ENCODE measurements around the gene SIGMAR1.

The SIGMAR1 gene

DNA sequence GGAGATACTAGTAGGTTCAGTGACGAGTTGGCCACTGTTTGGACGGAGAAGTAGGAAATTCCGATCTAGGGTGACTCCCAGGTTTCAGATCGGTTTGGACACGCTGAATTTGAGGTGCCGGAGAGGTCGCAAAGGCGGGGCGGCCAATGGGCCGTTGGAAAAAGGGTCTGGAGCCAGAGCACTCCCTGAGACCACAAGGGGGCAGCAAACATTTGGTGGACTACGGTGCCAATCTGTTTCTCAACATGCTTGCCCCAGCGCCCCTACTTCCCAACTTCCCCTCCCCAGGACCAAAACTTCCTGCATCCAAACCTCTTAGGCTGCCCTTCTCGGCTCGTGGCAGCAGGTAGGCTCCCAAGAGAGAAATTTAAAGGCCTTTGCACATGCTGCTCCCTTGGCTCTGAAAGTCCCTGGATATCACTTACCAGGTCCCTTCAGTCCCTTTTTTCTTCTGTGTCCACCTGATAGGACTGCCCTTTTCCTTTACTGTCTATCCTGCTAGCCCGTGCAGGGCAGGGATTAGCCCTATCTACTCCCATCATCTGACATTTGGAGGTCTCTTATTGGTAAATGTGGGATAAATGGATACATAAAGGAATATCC, 24.7 kb downstream of the SIGMAR1 start:
- TF ChIP-seq ZNF8 (CRISPR knock-in tag; IDR thresholded peaks at IDR 0.05) (no peak), TCF4 (CRISPR knock-in tag; IDR thresholded peaks at IDR 0.05; ENCODE audit: borderline replicate concordance) (no peak), ZFP3 (CRISPR knock-in tag; IDR thresholded peaks at IDR 0.05) (no peak), PPARA (CRISPR knock-in tag; IDR thresholded peaks at IDR 0.05; ENCODE audit: borderline replicate concordance) (no peak), ZNF70 (CRISPR knock-in tag; IDR thresholded peaks at IDR 0.05) (no peak), ZC3H10 (CRISPR knock-in tag; IDR thresholded peaks at IDR 0.05) (no peak), ESRRG (CRISPR knock-in tag; IDR thresholded peaks at IDR 0.05) (no peak), TOX (CRISPR knock-in tag; IDR thresholded peaks at IDR 0.05; ENCODE audit: borderline replicate concordance) (no peak), ARNTL (CRISPR knock-in tag; IDR thresholded peaks at IDR 0.05; ENCODE audit: borderline replicate concordance, low read depth) (no peak), CSDC2 (CRISPR knock-in tag; IDR thresholded peaks at IDR 0.05) (no peak), ISL1 (CRISPR knock-in tag; IDR thresholded peaks at IDR 0.05) (no peak), BACH2 (CRISPR knock-in tag; IDR thresholded peaks at IDR 0.05; ENCODE audit: borderline replicate concordance) (no peak), SNAI2 (CRISPR knock-in tag; IDR thresholded peaks at IDR 0.05) (no peak), RARB (CRISPR knock-in tag; IDR thresholded peaks at IDR 0.05) (no peak), OSR1 (CRISPR knock-in tag; IDR thresholded peaks at IDR 0.05) (no peak)
- TF ChIP-seq, protein P1, sequence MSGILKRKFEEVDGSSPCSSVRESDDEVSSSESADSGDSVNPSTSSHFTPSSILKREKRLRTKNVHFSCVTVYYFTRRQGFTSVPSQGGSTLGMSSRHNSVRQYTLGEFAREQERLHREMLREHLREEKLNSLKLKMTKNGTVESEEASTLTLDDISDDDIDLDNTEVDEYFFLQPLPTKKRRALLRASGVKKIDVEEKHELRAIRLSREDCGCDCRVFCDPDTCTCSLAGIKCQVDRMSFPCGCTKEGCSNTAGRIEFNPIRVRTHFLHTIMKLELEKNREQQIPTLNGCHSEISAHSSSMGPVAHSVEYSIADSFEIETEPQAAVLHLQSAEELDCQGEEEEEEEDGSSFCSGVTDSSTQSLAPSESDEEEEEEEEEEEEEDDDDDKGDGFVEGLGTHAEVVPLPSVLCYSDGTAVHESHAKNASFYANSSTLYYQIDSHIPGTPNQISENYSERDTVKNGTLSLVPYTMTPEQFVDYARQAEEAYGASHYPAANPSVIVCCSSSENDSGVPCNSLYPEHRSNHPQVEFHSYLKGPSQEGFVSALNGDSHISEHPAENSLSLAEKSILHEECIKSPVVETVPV (CRISPR knock-in tag; IDR thresholded peaks at IDR 0.05): no peak
- TF ChIP-seq, protein P2, sequence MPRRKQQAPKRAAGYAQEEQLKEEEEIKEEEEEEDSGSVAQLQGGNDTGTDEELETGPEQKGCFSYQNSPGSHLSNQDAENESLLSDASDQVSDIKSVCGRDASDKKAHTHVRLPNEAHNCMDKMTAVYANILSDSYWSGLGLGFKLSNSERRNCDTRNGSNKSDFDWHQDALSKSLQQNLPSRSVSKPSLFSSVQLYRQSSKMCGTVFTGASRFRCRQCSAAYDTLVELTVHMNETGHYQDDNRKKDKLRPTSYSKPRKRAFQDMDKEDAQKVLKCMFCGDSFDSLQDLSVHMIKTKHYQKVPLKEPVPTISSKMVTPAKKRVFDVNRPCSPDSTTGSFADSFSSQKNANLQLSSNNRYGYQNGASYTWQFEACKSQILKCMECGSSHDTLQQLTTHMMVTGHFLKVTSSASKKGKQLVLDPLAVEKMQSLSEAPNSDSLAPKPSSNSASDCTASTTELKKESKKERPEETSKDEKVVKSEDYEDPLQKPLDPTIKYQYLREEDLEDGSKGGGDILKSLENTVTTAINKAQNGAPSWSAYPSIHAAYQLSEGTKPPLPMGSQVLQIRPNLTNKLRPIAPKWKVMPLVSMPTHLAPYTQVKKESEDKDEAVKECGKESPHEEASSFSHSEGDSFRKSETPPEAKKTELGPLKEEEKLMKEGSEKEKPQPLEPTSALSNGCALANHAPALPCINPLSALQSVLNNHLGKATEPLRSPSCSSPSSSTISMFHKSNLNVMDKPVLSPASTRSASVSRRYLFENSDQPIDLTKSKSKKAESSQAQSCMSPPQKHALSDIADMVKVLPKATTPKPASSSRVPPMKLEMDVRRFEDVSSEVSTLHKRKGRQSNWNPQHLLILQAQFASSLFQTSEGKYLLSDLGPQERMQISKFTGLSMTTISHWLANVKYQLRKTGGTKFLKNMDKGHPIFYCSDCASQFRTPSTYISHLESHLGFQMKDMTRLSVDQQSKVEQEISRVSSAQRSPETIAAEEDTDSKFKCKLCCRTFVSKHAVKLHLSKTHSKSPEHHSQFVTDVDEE (CRISPR knock-in tag; IDR thresholded peaks at IDR 0.05): no peak
- TF ChIP-seq, protein P3, sequence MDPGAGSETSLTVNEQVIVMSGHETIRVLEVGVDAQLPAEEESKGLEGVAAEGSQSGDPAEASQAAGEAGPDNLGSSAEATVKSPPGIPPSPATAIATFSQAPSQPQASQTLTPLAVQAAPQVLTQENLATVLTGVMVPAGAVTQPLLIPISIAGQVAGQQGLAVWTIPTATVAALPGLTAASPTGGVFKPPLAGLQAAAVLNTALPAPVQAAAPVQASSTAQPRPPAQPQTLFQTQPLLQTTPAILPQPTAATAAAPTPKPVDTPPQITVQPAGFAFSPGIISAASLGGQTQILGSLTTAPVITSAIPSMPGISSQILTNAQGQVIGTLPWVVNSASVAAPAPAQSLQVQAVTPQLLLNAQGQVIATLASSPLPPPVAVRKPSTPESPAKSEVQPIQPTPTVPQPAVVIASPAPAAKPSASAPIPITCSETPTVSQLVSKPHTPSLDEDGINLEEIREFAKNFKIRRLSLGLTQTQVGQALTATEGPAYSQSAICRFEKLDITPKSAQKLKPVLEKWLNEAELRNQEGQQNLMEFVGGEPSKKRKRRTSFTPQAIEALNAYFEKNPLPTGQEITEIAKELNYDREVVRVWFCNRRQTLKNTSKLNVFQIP (CRISPR knock-in tag; IDR thresholded peaks at IDR 0.05; ENCODE audit: borderline replicate concordance, low read depth): no peak
- TF ChIP-seq, protein P4, sequence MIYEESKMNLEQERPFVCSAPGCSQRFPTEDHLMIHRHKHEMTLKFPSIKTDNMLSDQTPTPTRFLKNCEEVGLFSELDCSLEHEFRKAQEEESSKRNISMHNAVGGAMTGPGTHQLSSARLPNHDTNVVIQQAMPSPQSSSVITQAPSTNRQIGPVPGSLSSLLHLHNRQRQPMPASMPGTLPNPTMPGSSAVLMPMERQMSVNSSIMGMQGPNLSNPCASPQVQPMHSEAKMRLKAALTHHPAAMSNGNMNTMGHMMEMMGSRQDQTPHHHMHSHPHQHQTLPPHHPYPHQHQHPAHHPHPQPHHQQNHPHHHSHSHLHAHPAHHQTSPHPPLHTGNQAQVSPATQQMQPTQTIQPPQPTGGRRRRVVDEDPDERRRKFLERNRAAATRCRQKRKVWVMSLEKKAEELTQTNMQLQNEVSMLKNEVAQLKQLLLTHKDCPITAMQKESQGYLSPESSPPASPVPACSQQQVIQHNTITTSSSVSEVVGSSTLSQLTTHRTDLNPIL (CRISPR knock-in tag; IDR thresholded peaks at IDR 0.05; ENCODE audit: low read depth): no peak
- TF ChIP-seq, protein P5, sequence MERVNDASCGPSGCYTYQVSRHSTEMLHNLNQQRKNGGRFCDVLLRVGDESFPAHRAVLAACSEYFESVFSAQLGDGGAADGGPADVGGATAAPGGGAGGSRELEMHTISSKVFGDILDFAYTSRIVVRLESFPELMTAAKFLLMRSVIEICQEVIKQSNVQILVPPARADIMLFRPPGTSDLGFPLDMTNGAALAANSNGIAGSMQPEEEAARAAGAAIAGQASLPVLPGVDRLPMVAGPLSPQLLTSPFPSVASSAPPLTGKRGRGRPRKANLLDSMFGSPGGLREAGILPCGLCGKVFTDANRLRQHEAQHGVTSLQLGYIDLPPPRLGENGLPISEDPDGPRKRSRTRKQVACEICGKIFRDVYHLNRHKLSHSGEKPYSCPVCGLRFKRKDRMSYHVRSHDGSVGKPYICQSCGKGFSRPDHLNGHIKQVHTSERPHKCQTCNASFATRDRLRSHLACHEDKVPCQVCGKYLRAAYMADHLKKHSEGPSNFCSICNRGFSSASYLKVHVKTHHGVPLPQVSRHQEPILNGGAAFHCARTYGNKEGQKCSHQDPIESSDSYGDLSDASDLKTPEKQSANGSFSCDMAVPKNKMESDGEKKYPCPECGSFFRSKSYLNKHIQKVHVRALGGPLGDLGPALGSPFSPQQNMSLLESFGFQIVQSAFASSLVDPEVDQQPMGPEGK (CRISPR knock-in tag; IDR thresholded peaks at IDR 0.05; ENCODE audit: borderline replicate concordance): no peak
- peak; percentile 84 for ATAC-seq

DNA sequence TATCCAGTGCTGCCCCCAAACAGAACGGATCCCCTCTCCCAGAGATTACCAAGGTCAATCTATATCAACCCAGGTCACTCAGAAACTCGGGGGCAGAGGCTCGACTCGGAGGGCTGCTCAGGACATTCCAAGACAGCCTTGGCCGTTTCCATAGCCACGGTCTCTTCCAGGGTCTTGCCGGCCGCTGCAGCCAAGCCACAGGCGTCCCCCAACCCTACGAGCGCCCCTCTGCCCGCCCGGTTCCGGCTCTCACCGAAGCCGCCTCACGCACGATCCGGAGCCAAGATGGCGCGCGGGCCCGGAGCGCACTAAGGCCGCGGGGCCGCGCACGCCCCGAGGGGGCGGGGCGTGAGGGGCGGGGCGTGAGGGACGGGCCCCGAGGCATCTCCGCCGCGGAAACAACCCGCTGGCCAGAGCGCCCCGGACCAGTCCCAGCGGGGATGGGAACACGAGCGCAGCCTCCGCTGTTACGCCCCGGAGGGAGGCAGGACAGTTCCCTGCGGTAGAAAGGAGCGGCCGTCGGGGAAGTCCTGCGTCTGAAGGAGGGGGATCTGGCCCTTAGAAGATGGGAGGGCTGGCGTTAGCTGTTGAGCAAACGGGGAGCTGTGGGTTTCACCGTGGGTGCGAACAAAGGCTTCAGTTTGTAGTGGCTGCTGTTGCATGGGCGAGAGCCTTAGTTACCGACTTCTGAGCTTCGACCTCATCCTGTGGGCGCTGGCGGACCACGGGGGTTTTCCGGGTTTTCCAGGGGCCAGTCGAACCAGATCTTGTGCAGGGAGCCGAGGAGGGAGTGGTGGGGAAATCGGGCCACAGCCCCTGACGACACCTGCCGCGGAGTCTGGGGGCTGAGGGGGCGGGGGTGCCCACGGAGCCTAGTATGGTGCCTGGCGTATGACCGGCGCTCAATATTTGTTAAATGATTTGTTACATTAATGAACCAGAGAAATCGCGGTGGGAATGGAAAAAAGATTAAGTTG, 25.5 kb downstream of the SIGMAR1 start, which contains the start of gene RPP25L:
Gene RPP25L, minus strand, starts transcription at position 287 of the 977 bp plus-strand sequence. CDS start 801 bp downstream, outside the sequence.
- no peak for TF ChIP-seq TOX (CRISPR knock-in tag; IDR thresholded peaks at IDR 0.05; ENCODE audit: borderline replicate concordance)
- TF ChIP-seq SNAI2 (CRISPR knock-in tag; IDR thresholded peaks at IDR 0.05): 0 out of 2 replicates have a peak, but pooled peaks have one; percentile 30
- peak; percentile 96 for ATAC-seq
